Measurements from ENCODE around the gene SLC9A8. TPM values are rescaled to one million over a fixed set of nuclear protein-coding genes. Genes with fewer than 3 reads are reported as not detected.
A peak's percentile ranks its signal among the peaks of the same experiment; 100 is the strongest.

Gene SLC9A8
- total and polyA plus RNA-seq, 2 donors (not counting 3 experiments of a cell fraction or from before 2014, with no cell fraction given), result 5.1 to 14.4 TPM

- no peak overlapping the region for H3K9ac ChIP-seq (replicated peaks; ENCODE audit: extremely low read depth, insufficient read depth, low read length)
- TF ChIP-seq CTCF (IDR thresholded peaks at IDR 0.05; ENCODE audit: extremely low read depth in 1 of 2, insufficient read depth in 1 of 2, low read depth in 1 of 2, low read length in 2 of 2) (peak; percentile 41 to 56), MYC (IDR thresholded peaks at IDR 0.05; ENCODE audit: low read depth, low read length) (no peak)
- CTCF ChIA-PET, result interaction anchor here (0.6 to 10.0 kb wide), 61 partner anchors 9 to 515 kb away, joined by 3 to 274 read pairs (median 5); partner anchors contain the start of genes B4GALT5, SLC9A8 and SPATA2
- H3K9me3 ChIP-seq (replicated peaks; ENCODE audit: control insufficient read depth, insufficient read depth, low read length), result no peaks in the 10 kb centered on the region
- H3K79me2 ChIP-seq (ENCODE audit: control insufficient read depth, insufficient read depth, low read length), result no peaks in the 10 kb centered on the region
- no peak overlapping the region for H3K4me2 ChIP-seq (ENCODE audit: insufficient read depth, low read length)
- dilution Hi-C loops (cut with MboI; ENCODE audit: extremely low pct_ligation_motif_present, low sequenced_read_pairs) (loop anchor here (25.0 kb wide), 1 partner anchor 184 kb away; no protein-coding TSS in a partner anchor), intact Hi-C loops (cut with micrococcal nuclease) (loop anchor here (1.0 to 5.0 kb wide), 3 partner anchors 69 to 304 kb away; no protein-coding TSS in a partner anchor)
- H3K27me3 ChIP-seq (ENCODE audit: control insufficient read depth in 2 of 2, insufficient read depth in 2 of 2, low read length in 2 of 2), result no peaks in the 10 kb centered on the region
- no peaks in the 10 kb centered on the region for H4K20me1 ChIP-seq (replicated peaks; ENCODE audit: control insufficient read depth, extremely low read depth, insufficient read depth, low read length)
- H3K4me3 ChIP-seq (replicated peaks in 1 of 3; ENCODE audit: insufficient read depth in 1 of 3, low read depth in 1 of 3, low read length in 3 of 3), result no peak overlapping the region
- no TSS peak for BruUV-seq (replicated peaks)
- no peaks in the 10 kb centered on the region for H3K9me1 ChIP-seq (replicated peaks; ENCODE audit: control insufficient read depth, extremely low read depth, insufficient read depth, low read length)
- H3K4me1 ChIP-seq (ENCODE audit: control insufficient read depth, extremely low read depth, insufficient read depth, low read length), result no peaks in the 10 kb centered on the region
- no peak overlapping the region for H3K27ac ChIP-seq (ENCODE audit: insufficient read depth, low read depth, low read length)
- peaks cover 3 to 9% of the 10 kb centered on the region in 2 experiments for H3K36me3 ChIP-seq (ENCODE audit: control insufficient read depth in 2 of 2, extremely low read depth in 1 of 2, insufficient read depth in 2 of 2, low read length in 2 of 2)
- no peak overlapping the region for H2AFZ ChIP-seq (ENCODE audit: low read depth, low read length)
- peak; percentile 48 for DNase-seq (ENCODE audit: low read depth, low spot score)
- no peak for FAIRE-seq
- POLR2A ChIA-PET, result no interaction called here
These were observed 33.7 kb downstream of the SLC9A8 start for GRCh38 chr20:49846206-49846807.

GRCh38 chr20:49850463-49851230 lies 38.0 kb downstream of the SLC9A8 start:
- Histone ChIP-seq H3K9ac (replicated peaks; ENCODE audit: extremely low read depth, insufficient read depth, low read length) (no peak overlapping the region), H3K9me1 (replicated peaks; ENCODE audit: control insufficient read depth, extremely low read depth, insufficient read depth, low read length) (no peaks in the 10 kb centered on the region), H3K4me3 (replicated peaks in 1 of 3; ENCODE audit: insufficient read depth in 1 of 3, low read depth in 1 of 3, low read length in 3 of 3) (no peak overlapping the region), H3K27me3 (ENCODE audit: control insufficient read depth in 2 of 2, insufficient read depth in 2 of 2, low read length in 2 of 2) (no peaks in the 10 kb centered on the region), H3K9me3 (replicated peaks; ENCODE audit: control insufficient read depth, insufficient read depth, low read length) (no peaks in the 10 kb centered on the region), H3K4me1 (ENCODE audit: control insufficient read depth, extremely low read depth, insufficient read depth, low read length) (no peaks in the 10 kb centered on the region), H2AFZ (ENCODE audit: low read depth, low read length) (no peak overlapping the region), H4K20me1 (replicated peaks; ENCODE audit: control insufficient read depth, extremely low read depth, insufficient read depth, low read length) (no peaks in the 10 kb centered on the region), H3K79me2 (ENCODE audit: control insufficient read depth, insufficient read depth, low read length) (no peaks in the 10 kb centered on the region), H3K27ac (ENCODE audit: insufficient read depth, low read depth, low read length) (no peak overlapping the region), H3K36me3 (ENCODE audit: control insufficient read depth in 2 of 2, extremely low read depth in 1 of 2, insufficient read depth in 2 of 2, low read length in 2 of 2) (peaks cover 7% of the 10 kb centered on the region in 2 experiments), H3K4me2 (ENCODE audit: insufficient read depth, low read length) (no peak overlapping the region)
- TF ChIP-seq GATA2 (IDR thresholded peaks at IDR 0.05; ENCODE audit: insufficient read depth, insufficient read length, low read depth, low read length) (no peak), MYC (IDR thresholded peaks at IDR 0.05; ENCODE audit: low read depth, low read length) (no peak)
- DNase-seq (ENCODE audit: low read depth, low spot score) (no peak), FAIRE-seq (no peak)
- BruUV-seq (replicated peaks), result no TSS peak
- POLR2A ChIA-PET, result interaction anchor here (0.7 kb wide), 1 partner anchor 28 kb away, joined by 4 read pairs; no protein-coding TSS in a partner anchor
- dilution Hi-C loops (cut with MboI; ENCODE audit: extremely low pct_ligation_motif_present, low sequenced_read_pairs) (no loop called here), intact Hi-C loops (cut with micrococcal nuclease) (no loop called here)
- CTCF ChIA-PET, result interaction anchor here (1.4 to 2.0 kb wide), 3 partner anchors 38 to 242 kb away, joined by 4 to 7 read pairs (median 6); no protein-coding TSS in a partner anchor

All from endothelial cell of umbilical vein (primary cell).